ENCODE measurements around the gene PDCD1LG2.

PDCD1LG2 gene

GRCh38 chr9:5614985-5615384 is 104.7 kb downstream of the PDCD1LG2 start:
- no peak for TF ChIP-seq CTCF (IDR thresholded peaks at IDR 0.05; ENCODE audit: insufficient read depth, low read depth, low read length, missing control alignments)
- H3K4me3 ChIP-seq (ENCODE audit: low read depth, low read length): no peak overlapping the region
- no peak for DNase-seq (ENCODE audit: low read depth)

DNA sequence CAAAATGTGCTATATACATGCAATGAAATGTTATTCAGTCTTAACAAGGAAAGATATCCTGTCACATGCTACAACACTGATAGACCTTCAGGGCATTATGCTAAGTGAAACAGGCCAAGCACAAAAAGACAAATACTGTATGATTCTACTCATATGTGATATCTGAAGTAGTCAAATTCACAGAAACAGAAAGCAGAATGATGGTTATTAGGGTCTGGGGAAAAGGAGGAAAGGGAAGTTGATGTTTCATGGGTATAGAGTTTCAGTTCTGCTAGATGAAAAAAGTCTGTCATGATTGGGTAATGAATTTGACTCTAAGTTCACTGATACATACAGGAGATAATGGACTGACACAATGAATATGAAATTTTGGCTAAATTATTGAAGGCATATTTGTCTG is 107.4 kb downstream of the PDCD1LG2 start:
- no peak overlapping the region for H3K4me3 ChIP-seq (ENCODE audit: low read depth, low read length)
- TF ChIP-seq CTCF (IDR thresholded peaks at IDR 0.05; ENCODE audit: insufficient read depth, low read depth, low read length, missing control alignments): no peak
- peak; percentile 89 for DNase-seq (ENCODE audit: low read depth)

DNA sequence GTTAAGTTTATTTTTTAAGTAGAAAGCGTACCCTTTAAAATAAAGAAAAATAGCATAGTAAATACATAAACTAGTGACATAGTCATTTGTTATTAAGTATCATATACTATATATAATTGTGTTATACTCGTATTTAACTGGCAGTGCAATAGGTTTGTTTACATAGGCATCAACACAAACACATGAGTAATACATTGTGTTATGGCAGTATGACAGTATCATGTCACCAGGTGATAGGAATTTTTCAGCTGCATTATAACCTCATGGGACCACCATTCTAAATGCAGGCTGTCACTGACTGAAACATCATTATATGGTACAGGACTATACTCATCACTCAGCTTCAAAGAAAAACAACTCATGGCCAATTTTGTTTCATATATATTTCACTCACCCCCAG is 110.2 kb downstream of the PDCD1LG2 start:
- H3K4me3 ChIP-seq (ENCODE audit: low read depth, low read length): no peak overlapping the region
- no peak for TF ChIP-seq CTCF (IDR thresholded peaks at IDR 0.05; ENCODE audit: insufficient read depth, low read depth, low read length, missing control alignments)
- DNase-seq (ENCODE audit: low read depth): no peak

Measured in GM12865 (cell line).